GM21786 (cell line): ENCODE results near the gene NAPEPLD.
"Not testable (repeated sequence)": the region's sequence is repeated elsewhere in the genome, so short reads cannot be mapped to it uniquely, and the experiment has no call there.

Experiments
- ATAC-seq: cut with Tn5 transposase; IDR thresholded peaks from one replicate; pipeline ENCODE4 v1.9.1; 2021; ENCODE audit not compliant: unreplicated experiment

Gene NAPEPLD

DNA sequence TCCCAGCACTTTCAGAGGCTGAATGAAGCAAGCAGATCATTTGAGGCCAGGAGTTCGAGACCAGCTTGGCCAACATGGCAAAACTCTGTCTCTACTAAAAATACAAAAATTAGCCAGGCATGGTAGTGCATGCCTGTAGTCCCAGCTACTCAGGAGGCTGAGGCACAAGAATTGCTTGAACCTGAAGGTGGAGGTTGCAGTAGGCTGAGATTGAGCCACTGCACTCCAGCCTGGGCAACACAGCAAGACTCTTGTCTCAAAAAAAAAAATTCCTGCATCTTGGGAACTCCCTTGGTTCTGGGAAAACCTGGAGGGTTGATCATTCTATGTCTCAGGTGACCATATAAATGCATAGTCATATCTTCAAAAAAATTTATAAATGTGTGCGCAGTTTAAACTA, 4.1 kb downstream of the NAPEPLD start:
- not testable (repeated sequence) for ATAC-seq

DNA sequence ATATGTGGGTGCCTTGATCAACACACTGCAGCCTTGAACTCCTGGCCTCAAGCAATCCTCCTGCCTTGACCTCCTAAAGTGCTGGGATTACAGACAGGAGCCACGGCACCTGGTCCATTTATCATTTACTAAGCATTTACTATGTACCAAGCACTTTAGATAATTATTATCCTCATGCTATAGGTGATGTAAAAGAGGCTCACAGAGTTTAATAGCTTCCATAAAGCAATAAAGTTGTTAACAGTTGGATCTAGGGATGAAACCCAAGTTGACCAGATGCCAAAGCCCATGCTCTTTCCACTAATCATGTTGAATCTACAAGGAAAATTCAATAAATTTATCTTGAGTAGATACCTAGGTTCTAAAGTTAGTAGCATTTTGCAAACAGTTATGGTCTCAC, 5.0 kb downstream of the NAPEPLD start:
- ATAC-seq = no peak

DNA sequence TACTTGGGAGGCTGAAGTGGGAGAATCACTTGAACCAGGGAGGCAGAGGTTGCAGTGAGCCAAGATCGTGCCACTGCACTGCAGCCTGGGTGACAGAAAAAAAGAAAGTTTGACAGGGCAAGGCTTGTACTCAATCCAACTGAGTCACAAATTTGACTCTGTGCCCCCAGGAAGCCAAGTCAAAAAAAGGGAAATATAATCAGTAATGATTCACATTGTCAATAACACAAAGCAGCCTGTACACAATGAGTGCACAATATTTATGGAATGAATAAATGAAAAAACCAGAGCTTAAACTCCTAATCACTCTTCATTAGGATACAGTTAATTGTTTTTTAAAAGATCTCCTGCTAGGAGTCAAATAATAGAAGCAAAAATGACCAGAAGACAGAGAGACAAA, 6.4 kb downstream of the NAPEPLD start:
- ATAC-seq = no peak

DNA sequence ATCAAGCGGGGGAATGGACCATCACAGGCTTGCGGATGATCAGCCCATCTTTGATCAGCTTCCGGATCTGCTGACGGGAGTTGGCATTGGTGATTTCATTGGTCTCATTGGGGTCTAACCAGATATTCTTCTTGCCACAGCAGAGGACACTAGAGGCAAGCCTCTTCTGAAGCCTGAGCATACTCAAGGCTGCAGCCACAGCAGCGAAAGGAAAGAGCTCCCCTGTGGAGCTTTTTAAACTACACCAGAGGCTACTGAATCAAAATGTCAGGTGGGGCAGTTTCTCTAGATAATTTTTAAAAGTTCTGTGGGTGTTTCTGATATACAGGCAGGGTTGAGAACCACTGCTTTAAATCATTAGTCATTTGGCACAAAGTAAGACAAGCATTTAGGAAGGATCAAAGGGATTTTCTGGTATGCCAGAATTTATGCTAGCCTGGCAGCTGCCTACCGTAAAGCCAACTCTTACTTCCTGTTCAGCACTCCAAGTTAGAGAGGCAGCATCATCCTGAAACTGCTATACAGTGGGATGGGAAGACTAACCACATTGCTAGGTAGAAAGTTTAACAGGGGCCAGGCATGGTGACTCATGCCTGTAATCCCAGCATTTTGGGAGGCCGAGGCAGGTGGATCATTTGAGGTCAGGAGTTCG, 7.0 kb downstream of the NAPEPLD start:
- ATAC-seq = no peak

DNA sequence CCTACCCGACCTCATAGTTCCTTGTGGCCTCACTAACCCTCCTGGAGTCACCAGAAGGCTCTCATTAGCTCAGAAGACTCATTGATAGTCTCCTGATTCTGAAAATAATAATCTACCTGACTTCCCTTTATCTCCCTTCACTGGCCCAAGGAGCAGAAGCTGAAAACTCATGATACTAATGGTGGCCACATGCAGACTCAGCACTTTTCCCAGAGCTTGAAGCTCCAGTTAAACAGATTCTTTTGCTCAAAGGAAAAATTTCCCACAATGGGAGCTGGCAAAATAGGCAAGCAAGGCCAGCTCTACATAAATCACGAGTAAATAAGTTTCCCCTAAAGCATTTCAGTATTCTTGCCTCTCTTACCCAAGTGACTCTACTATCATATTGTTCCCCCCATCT, 8.2 kb downstream of the NAPEPLD start:
- no peak for ATAC-seq

DNA sequence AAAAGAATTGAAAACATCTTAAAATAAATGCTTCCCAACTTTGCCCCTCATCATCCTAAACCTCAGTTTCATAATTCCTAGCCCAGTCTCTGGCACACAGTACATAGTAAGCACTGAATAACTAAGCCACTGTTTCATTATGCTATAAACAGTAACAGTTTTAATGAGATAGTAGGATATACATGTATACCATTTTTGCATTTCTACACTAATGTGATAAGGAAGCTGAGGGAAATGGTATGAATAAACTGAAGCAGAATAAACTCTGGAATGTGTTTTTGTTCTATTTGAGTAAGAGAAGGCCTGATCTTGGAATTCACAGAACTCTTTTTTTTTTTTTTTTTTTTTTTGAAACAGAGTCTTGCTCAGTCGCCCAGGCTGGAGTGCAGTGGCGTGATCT, 8.8 kb downstream of the NAPEPLD start:
- ATAC-seq = no peak

DNA sequence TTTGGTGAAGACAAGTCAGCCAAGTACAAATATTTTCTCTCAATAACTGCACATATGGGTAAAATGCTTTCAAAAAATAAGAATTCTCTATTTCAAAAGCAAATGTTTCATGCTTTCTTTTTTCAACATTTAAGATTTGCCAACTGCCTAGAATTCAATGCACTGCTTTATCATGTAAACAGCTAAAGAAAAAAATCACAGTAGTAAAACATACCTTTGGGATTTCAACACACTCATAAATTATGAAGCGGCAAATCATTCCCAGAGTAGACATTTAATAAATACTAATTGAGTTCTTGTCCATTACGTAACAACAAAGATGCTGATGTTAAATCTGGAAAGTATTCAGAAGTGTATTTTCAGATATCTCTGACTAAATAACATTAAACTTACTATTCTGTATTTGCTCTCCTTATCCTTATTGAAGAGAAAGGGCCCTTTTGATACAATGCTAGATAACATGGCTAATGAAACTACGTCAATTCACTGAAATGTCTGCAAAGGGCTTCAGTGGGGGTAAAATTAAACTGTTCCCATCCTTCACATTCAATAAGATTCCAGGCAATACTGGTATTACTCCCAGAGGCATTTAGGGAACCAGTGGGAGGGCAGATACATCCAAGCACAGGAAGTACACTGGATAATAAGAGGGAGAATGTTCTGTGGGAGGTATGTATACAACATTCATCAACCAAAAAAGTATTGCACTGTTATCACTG, 13.9 kb downstream of the NAPEPLD start:
- ATAC-seq = no peak

- ATAC-seq = no peak
Observed at GRCh38 chr7:103132995-103133688, 15.8 kb downstream of the NAPEPLD start.

DNA sequence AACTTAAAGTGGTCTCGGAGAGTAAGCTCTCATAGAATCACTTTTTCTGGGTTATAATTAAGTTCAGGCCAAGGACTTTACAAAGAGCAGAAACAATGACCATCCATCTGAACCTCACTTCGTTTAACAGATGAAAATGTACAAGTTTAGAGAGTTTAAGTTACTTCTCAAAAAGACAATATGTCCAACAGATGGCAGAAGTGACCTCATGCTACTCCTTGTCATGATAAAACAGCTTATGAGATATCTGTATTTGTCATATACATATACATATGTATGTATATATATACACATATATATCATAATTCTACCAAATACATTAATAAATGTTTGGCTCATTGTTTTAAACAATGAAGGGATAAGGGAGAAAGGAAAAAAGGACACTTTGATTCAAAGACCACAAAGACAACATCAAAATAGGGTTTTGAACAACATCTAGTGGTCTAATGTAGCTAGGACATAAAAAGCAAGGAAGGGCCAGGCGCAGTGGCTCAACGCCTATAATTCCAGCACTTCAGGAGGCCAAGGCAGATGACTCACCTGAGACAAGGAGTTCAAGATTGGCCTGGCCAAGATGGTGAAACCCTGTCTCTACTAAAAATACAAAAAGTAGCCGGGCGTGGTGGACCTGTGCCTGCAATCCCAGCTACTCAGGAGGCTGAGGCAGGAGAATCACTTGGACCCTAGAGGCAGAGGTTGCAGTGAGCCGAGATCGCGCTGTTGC, 17.8 kb downstream of the NAPEPLD start:
- ATAC-seq = no peak

DNA sequence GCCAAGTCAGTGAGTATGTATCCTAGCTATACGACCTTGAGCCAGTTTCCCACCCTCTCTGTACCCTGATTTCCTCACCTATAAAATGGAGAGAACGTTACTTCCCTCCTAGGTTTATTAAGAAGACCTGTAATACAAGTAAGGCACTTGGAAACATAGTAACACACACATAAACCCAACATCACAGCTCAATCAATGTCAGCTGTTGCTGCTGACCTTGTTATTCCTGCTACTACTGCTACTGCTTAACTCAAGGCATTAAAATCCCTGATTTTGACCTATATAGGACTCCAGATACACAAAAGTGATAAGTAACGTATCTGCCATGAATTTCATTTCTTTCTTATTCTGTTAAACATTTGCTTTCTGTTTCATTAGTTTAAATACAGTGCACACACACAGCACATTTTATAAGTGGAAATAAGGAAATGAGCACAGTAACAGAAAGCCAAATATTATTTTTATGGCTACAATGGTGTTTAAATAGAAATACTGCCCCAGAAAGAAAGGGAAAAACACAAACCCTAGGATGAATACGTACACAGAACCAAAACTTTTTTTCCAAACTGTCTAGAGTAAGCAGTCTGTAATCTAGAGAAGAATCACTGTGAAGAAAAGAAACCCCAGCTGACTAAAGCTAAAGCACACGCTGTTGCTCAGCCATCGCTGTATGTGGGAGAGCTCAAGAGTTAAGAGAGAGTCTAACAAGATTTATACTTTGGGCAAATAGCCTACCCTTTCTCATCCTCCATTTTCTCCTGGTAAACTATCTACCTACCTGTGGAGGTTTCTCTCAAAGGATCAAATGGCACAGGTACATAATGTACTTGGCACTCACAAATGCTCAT, 19.0 kb downstream of the NAPEPLD start:
- ATAC-seq = no peak

DNA sequence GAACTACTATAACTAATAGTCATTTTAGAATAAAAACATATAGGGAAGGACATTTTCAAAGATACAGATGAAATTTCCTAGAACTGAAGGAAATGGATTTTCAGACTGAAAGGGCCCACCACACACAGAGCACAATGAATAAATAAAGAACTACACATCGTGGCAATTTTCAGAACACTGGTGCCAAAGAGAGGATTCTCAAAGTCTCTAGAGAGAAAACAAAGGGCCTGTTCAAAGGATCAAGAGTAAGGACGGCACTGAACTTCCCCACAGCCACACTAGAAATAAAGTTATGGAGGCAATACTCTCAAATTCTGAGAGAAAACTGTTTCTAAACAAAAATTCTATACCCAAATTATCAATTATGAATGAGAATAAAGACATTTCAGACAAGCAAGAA, 21.9 kb downstream of the NAPEPLD start:
- no peak for ATAC-seq

DNA sequence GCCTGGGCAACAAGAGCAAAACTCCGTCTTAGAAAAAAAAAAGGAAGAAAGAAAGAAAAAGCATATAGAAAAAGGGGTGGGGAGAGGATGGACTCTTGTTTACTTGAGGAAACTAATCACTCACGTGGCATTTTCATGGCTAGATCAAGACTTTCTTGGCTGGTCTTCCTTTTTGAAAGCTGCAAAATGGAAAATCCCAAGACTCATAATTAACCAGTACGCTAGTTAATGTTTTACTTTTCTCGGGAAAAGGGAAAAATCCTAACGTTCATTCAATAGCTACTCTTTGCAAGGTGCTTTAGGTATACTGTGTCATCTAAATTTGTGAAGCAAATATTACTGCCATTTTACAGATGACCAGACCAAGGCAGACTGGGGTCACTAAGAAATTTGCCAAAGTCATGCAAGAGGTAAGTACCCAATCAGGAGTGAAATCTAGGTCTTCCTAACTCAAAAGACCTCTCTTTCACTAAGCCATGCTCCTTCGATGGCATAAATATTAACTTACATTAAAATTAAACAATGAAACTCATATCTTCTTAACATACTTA, 24.4 kb downstream of the NAPEPLD start:
- no peak for ATAC-seq

GRCh38 chr7:103123529-103123928, 25.4 kb downstream of the NAPEPLD start:
- ATAC-seq = no peak

DNA sequence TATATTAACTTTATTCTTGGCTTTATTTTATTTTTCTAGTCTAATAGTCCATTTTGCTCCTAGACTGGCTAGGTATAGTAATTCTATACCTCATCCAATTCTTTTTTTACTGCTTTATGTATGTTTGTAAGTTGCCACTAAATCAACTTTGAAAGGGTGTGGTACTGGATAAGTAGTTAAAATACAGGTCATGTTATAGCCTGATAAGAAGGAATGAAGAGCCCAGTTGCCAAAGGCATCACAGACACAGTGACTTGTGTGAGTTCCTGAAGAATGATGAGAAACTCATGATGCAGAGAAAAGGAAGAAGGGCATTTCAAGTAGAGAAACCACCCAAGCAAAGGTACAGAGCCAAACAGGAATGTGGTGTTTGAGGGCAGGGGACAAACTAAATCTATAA, 27.3 kb downstream of the NAPEPLD start:
- no peak for ATAC-seq

- no peak for ATAC-seq
Observed at GRCh38 chr7:103120362-103120761, 28.5 kb downstream of the NAPEPLD start.

DNA sequence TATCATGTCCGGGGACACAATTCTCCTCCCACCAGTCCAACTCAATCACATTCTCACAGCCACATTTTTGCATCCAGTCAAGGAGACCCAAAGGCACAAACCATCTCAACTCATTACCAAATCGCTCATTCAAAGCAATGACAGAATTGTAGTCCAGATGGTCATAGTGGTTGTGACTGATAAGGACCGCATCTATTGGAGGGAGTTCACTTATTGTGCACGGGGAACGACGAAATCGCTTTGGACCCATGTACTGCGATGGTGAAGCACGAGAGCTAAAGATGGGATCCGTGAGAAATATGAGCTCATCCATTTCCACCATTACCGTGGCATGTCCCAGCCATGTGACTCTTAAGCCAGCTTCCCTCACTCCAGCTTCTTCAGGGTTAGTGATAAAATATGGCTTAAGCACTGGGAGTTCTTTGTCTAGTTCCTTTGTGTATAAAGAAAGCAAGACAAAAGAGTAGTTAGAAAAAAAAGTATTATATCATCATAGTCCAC, 29.1 kb downstream of the NAPEPLD start:
- ATAC-seq = no peak

GRCh38 chr7:103117465-103117864, 31.4 kb downstream of the NAPEPLD start:
- no peak for ATAC-seq

DNA sequence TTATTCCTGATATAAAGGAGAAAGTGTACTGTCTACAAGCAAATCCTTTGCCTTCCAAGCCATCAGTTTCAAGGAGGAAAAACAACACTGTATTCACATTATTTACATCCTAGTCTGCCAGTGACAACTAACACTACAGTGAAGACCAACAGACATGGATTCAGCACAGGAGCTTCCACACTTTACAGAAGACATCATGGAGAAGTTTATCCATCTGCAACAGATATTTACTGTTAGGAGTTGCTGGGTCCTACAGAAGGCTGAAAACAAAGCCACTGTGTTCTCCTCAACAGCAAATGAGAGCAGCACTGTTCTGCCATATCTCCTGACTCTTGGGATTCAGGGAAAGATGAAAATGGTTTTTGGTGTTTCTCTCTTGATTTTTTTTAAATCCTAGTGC, 31.9 kb downstream of the NAPEPLD start:
- ATAC-seq = no peak

- no peak for ATAC-seq
Observed at GRCh38 chr7:103116511-103116910, 32.4 kb downstream of the NAPEPLD start.

GRCh38 chr7:103115771-103116170, 33.1 kb downstream of the NAPEPLD start:
- no peak for ATAC-seq
